ENCODE data around the gene IMMP2L.

GRCh38 chr7:110960811-110961210 lies 601.5 kb downstream of the IMMP2L start:
- no peak for TF ChIP-seq CTCF (IDR thresholded peaks at IDR 0.05)
- no peak for TF ChIP-seq POLR2A (IDR thresholded peaks at IDR 0.05)

Measured in uterus (tissue), 2 donors.